NT2/D1 (cell line): ENCODE results near the gene CSNK2A3.

Experiments used
- SUZ12 ChIP-seq: IDR thresholded peaks from 2 replicates; pipeline ENCODE4 v1.6.1; 2011; ENCODE audit not compliant: insufficient read length, insufficient read depth; ENCODE audit errors: extremely low read depth
- YY1 ChIP-seq: IDR thresholded peaks from 2 replicates; pipeline ENCODE4 v1.6.1; 2011; ENCODE audit not compliant: insufficient read length, insufficient read depth
- ZNF274 ChIP-seq: IDR thresholded peaks from 2 replicates; pipeline ENCODE4 v1.6.1; 2011; ENCODE audit warnings: mild to moderate bottlenecking, low read depth, low read length

DNA sequence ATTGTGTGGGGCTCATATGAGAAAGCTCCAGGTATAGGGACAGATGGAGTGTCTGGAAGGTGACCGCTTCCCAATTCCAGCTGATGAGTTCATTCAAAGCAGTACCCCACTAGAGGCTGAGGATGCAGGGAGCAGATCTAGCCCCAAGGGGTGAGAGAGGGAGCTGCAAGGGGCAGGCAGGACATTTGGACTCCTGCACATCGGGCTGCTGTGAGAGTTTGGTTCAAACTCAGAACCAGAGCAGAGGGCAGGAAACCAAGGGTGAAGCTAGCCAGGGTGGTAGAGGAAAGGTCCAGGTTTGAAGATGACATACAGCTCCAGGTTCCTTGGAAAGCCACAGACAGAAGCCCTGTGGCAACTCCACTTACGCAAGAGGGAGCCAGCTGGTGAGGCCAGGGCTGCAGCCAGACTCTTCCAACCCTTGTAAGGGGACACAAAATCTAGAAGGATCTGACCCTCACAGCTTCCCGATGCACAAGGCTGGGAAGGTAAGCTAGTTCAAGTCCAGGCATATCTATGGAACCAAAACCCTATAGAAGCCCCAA is 1.9 kb downstream of the CSNK2A3 start:
- TF ChIP-seq YY1: no peak
- TF ChIP-seq ZNF274: no peak
- no peak for TF ChIP-seq SUZ12
